Fibroblast of lung (primary cell): ENCODE measurements around the gene IP6K2. TPM values are rescaled to one million over a fixed set of nuclear protein-coding genes. Genes with fewer than 3 reads are reported as not detected.

ENCODE experiments used
- DNase-seq, 2 donors: peaks; one replicate each; pipeline versions ENCODE4 v3.0.0 to v3.0.0-alpha.2; 2010; ENCODE audit warnings: low read depth in 2 of 2
- H2AFZ ChIP-seq: 2 replicates; pipeline ENCODE4 v1.5.1; 2012; ENCODE audit warnings: low read length, control low read depth, inconsistent platforms
- H3K27ac ChIP-seq: 2 replicates; pipeline ENCODE4 v1.5.1; 2011; ENCODE audit warnings: low read length, control low read depth; ENCODE audit not compliant: insufficient read depth
- H3K27me3 ChIP-seq: 2 replicates; pipeline ENCODE4 v1.5.1; 2011; ENCODE audit warnings: mild to moderate bottlenecking, low read length; ENCODE audit not compliant: control insufficient read depth, insufficient read depth
- H3K36me3 ChIP-seq: 2 replicates; pipeline ENCODE4 v1.5.1; 2011; ENCODE audit warnings: low read length; ENCODE audit not compliant: control insufficient read depth, insufficient read depth
- H3K4me1 ChIP-seq: 2 replicates; pipeline ENCODE4 v1.5.1; 2011; ENCODE audit warnings: low read length; ENCODE audit not compliant: control insufficient read depth, insufficient read depth; ENCODE audit errors: extremely low read depth
- H3K4me2 ChIP-seq: 2 replicates; pipeline ENCODE4 v1.5.1; 2011; ENCODE audit warnings: low read length, control low read depth; ENCODE audit not compliant: insufficient read depth; ENCODE audit errors: extremely low read depth
- H3K4me3 ChIP-seq, 4 experiments: fragments of 200-600 bp in 1 of 4; sonication (generic) in 1 of 4; replicated peaks in 1 of 4; 2 replicates each; pipeline ENCODE4 v1.5.1; 2011 to 2016; ENCODE audit warnings: low read length in 4 of 4, low read depth in 3 of 4, mild to moderate bottlenecking in 3 of 4, control low read depth in 2 of 4, inconsistent platforms in 1 of 4, mixed read lengths in 1 of 4; ENCODE audit not compliant: insufficient read depth in 1 of 4; ENCODE audit errors: control extremely low read depth in 1 of 4
- H3K79me2 ChIP-seq: 2 replicates; pipeline ENCODE4 v1.5.1; 2012; ENCODE audit warnings: mild to moderate bottlenecking, low read length, inconsistent platforms; ENCODE audit not compliant: control insufficient read depth, insufficient read depth
- H3K9ac ChIP-seq: 2 replicates; pipeline ENCODE4 v1.5.1; 2011; ENCODE audit warnings: mild to moderate bottlenecking, low read length, control low read depth; ENCODE audit not compliant: insufficient read depth
- H3K9me3 ChIP-seq: 2 replicates; pipeline ENCODE4 v1.5.1; 2012; ENCODE audit warnings: low read depth, low read length; ENCODE audit not compliant: control insufficient read depth, insufficient read depth
- H4K20me1 ChIP-seq: 2 replicates; pipeline ENCODE4 v1.5.1; 2011; ENCODE audit warnings: low read length; ENCODE audit not compliant: control insufficient read depth, insufficient read depth; ENCODE audit errors: extremely low read depth
- CTCF ChIP-seq, 2 donors: IDR thresholded peaks in 1 of 2; conservative IDR thresholded peaks in 1 of 2; 1 replicate in 1 of 2; 2 replicates in 1 of 2; pipeline ENCODE4 v1.5.1; 2011 to 2012; ENCODE audit warnings: low read length in 2 of 2, control low read depth in 1 of 2, inconsistent platforms in 1 of 2, low read depth in 1 of 2, mild to moderate bottlenecking in 1 of 2
- EZH2 ChIP-seq: IDR thresholded peaks from 2 replicates; pipeline ENCODE4 v1.5.1; 2012; ENCODE audit warnings: low read length, control low read depth, mild to moderate bottlenecking; ENCODE audit errors: missing control alignments
- polyA plus RNA-seq, 2 donors: library from polyadenylated mRNA; depleted of rRNA in 1 of 2; stranded (reverse) in 1 of 2; unstranded in 1 of 2; fragments of >200 nt; gene quantifications; 2 replicates each; pipeline ENCODE4 v1.2.1, GENCODE V29; 2011 to 2012; ENCODE audit warnings: missing spikeins in 1 of 2
- total RNA-seq: library from RNA; depleted of rRNA; stranded (reverse); fragments of >200 nt; gene quantifications from 2 replicates; pipeline ENCODE4 v1.2.1, GENCODE V29; 2014

The IP6K2 gene
- total and polyA plus RNA-seq, 2 donors (not counting 1 experiment from before 2014, with no cell fraction given): 53.5 to 58.9 TPM

DNA sequence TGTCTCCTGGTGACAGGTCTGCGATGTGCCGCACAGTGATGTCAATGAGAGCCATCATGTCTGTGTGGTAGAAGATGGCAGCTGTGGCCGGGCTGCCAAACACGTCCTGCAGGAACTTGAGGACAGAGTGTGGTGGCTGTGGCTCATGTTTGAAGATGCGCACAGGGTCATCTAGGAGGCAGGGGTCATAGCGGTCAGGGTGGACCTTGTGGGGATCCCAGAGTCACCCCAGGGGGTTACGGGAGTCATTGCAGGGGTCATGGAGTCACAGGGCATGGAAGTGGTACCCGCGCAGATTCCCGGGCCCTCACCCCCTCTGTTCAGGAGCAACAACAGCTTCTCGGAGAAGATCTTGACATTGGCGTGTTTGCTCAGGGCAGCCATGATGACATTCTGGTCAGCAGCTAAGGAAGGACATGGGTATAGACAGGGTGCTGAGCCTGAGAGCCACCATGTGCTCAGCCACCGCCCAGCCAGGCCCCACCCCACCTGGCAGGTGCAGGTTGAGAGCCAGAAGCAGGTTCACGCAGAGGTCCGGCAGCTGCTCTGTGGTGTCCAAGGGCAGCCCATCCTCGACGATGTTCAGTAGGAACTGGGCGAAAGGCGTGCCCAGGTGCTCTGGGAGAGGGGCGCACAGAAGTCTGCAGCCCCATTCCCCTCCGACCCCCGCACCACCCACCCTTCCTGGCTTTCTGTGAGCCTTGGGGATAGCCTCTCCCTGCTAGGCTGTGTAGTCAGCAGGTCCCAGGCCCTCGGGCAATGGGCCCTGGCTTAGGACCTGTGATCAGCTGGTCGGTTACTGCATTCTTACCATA is 38.2 kb downstream of the IP6K2 start:
- TF ChIP-seq CTCF (conservative IDR thresholded peaks at IDR 0.05 in 1 of 2, IDR thresholded peaks at IDR 0.05 in 1 of 2; ENCODE audit: low read depth in 1 of 2, low read length in 2 of 2): no peak
- TF ChIP-seq EZH2: no peak
- Histone ChIP-seq H3K4me2 (no peak overlapping the region), H3K79me2 (peaks cover 2% of the 10 kb centered on the region), H4K20me1 (no peaks in the 10 kb centered on the region), H2AFZ (no peak overlapping the region), H3K27me3 (no peaks in the 10 kb centered on the region), H3K4me1 (peaks cover 12% of the 10 kb centered on the region), H3K4me3 (no peak overlapping the region), H3K27ac (no peak overlapping the region), H3K36me3 (peaks cover 36% of the 10 kb centered on the region), H3K9me3 (no peaks in the 10 kb centered on the region), H3K9ac (no peak overlapping the region)
- DNase-seq: no peak

DNA sequence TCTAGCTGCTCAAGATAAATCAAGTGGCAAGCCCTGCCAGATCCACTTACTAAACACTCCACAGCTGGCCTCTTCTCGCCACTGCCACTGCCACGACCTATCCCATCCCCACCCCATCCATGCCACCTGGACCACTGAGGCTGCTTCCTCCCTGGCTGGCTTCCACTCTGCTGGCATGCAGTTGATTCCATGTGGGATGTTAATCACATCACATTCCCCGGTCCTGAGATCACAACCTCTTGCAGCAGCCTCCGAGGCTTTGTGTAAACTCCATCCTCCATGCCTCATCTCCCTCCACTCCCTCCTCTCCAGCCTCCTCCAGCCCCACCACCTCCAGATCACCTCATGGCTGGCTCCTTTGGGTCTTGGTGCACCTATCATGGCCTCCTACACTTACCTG is 39.0 kb downstream of the IP6K2 start:
- peaks cover 36% of the 10 kb centered on the region for H3K36me3 ChIP-seq
- H3K27ac ChIP-seq: no peak overlapping the region
- no peak overlapping the region for H2AFZ ChIP-seq
- H4K20me1 ChIP-seq: no peaks in the 10 kb centered on the region
- H3K27me3 ChIP-seq: no peaks in the 10 kb centered on the region
- no peaks in the 10 kb centered on the region for H3K9me3 ChIP-seq
- peaks cover 7% of the 10 kb centered on the region for H3K4me1 ChIP-seq
- TF ChIP-seq CTCF (conservative IDR thresholded peaks at IDR 0.05 in 1 of 2, IDR thresholded peaks at IDR 0.05 in 1 of 2; ENCODE audit: low read depth in 1 of 2, low read length in 2 of 2): no peak
- TF ChIP-seq EZH2: no peak
- no peaks in the 10 kb centered on the region for H3K79me2 ChIP-seq
- H3K4me2 ChIP-seq: no peak overlapping the region
- DNase-seq: peak; percentile 47 to 51
- H3K4me3 ChIP-seq: no peak overlapping the region
- H3K9ac ChIP-seq: no peak overlapping the region

- Histone ChIP-seq H3K36me3 (peaks cover 15% of the 10 kb centered on the region), H2AFZ (no peak overlapping the region), H4K20me1 (no peaks in the 10 kb centered on the region), H3K79me2 (no peaks in the 10 kb centered on the region), H3K9me3 (no peaks in the 10 kb centered on the region), H3K4me1 (peaks cover 7% of the 10 kb centered on the region), H3K4me2 (no peak overlapping the region), H3K27ac (no peak overlapping the region), H3K9ac (no peak overlapping the region), H3K27me3 (no peaks in the 10 kb centered on the region), H3K4me3 (no peak overlapping the region)
- DNase-seq: no peak
- TF ChIP-seq EZH2 (no peak), CTCF (conservative IDR thresholded peaks at IDR 0.05 in 1 of 2, IDR thresholded peaks at IDR 0.05 in 1 of 2; ENCODE audit: low read depth in 1 of 2, low read length in 2 of 2) (no peak)
Measured at GRCh38 chr3:48674505-48674904, 42.5 kb downstream of the IP6K2 start.
